ENCODE data around the gene GABRB3.

Gene GABRB3

GRCh38 chr15:26773067-26773877 is 406 bp upstream of the GABRB3 start:
- no peak for DNase-seq (ENCODE audit: low spot score)
- Histone ChIP-seq H3K4me3 (ENCODE audit: severe bottlenecking) (peak overlapping the region; percentile 28), H3K27ac (ENCODE audit: poor library complexity, severe bottlenecking) (no peak overlapping the region)

DNA sequence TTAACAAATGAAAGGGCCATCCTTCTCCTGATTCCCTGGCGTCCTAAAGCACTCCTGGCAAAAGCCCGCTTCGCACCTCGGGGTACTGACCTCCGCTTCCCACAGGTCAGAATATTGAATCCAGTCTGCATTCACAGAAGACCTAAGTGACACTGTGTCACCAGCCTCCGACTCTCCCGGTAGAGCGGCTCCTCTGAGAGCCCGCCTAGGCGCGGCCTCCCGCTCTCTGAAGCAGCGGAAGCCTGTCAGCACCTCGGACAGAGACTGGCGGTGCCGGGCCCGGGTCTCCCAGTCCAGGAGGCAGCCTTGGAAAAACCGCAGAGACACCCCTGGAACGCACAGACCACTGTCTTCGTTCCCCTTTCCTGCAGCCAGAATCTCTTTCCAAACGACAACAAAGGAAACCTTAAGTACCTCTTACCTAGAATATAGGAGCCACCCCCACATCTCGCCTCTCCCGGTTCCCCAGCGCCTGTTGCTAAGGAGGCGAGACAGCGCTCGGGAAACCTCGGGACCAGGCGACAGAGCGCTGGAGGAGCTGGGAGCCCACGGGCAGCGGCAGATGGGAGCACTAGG is 1.2 kb downstream of the GABRB3 start:
- DNase-seq (ENCODE audit: low spot score): no peak
- Histone ChIP-seq H3K9me3 (ENCODE audit: severe bottlenecking) (peaks cover 5% of the 10 kb centered on the region), H3K27me3 (ENCODE audit: insufficient read depth, poor library complexity, severe bottlenecking) (peaks cover 64% of the 10 kb centered on the region), H3K4me1 (ENCODE audit: insufficient read depth, poor library complexity, severe bottlenecking) (no peaks in the 10 kb centered on the region), H3K36me3 (ENCODE audit: low read depth) (no peaks in the 10 kb centered on the region), H3K27ac (ENCODE audit: poor library complexity, severe bottlenecking) (no peak overlapping the region), H3K4me3 (ENCODE audit: severe bottlenecking) (no peak overlapping the region)
- no peak for TF ChIP-seq CTCF (IDR thresholded peaks at IDR 0.05; ENCODE audit: poor library complexity, severe bottlenecking)
- peak; percentile 69 for ATAC-seq (ENCODE audit: low read depth)

More at GRCh38 chr15:26773067-26773877, 406 bp upstream of the GABRB3 start:
- H3K27me3 ChIP-seq (ENCODE audit: insufficient read depth, poor library complexity, severe bottlenecking): peaks cover 64% of the 10 kb centered on the region
- TF ChIP-seq CTCF (IDR thresholded peaks at IDR 0.05; ENCODE audit: poor library complexity, severe bottlenecking): no peak
- no peaks in the 10 kb centered on the region for H3K36me3 ChIP-seq (ENCODE audit: low read depth)
- H3K4me1 ChIP-seq (ENCODE audit: insufficient read depth, poor library complexity, severe bottlenecking): no peaks in the 10 kb centered on the region
- peaks cover 5% of the 10 kb centered on the region for H3K9me3 ChIP-seq (ENCODE audit: severe bottlenecking)
- peak; percentile 45 for ATAC-seq (ENCODE audit: low read depth)

DNA sequence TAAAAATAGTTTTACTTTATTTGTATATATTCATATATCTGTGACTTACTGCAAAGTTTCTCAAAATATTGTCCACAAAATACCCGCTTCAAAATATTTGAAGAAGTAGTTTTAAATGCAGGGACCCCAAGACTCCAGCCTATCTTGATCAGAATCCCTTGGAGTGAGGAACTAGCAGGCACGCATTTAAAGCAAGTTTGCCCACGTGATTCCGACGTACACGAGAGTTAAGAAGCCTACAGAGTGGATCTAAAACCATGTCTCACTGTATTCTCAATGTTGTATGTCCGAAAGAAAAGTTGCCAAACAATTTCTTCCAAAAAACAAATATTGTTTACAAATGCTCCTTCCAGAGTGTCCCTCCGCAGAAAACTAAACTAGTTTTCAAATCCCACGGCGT is 1.7 kb downstream of the GABRB3 start:
- ATAC-seq (ENCODE audit: low read depth): no peak
- Histone ChIP-seq H3K4me3 (ENCODE audit: severe bottlenecking) (no peak overlapping the region), H3K4me1 (ENCODE audit: insufficient read depth, poor library complexity, severe bottlenecking) (no peaks in the 10 kb centered on the region), H3K27ac (ENCODE audit: poor library complexity, severe bottlenecking) (no peak overlapping the region), H3K36me3 (ENCODE audit: low read depth) (no peaks in the 10 kb centered on the region), H3K27me3 (ENCODE audit: insufficient read depth, poor library complexity, severe bottlenecking) (peaks cover 64% of the 10 kb centered on the region), H3K9me3 (ENCODE audit: severe bottlenecking) (peaks cover 5% of the 10 kb centered on the region)
- no peak for DNase-seq (ENCODE audit: low spot score)
- no peak for TF ChIP-seq CTCF (IDR thresholded peaks at IDR 0.05; ENCODE audit: poor library complexity, severe bottlenecking)

DNA sequence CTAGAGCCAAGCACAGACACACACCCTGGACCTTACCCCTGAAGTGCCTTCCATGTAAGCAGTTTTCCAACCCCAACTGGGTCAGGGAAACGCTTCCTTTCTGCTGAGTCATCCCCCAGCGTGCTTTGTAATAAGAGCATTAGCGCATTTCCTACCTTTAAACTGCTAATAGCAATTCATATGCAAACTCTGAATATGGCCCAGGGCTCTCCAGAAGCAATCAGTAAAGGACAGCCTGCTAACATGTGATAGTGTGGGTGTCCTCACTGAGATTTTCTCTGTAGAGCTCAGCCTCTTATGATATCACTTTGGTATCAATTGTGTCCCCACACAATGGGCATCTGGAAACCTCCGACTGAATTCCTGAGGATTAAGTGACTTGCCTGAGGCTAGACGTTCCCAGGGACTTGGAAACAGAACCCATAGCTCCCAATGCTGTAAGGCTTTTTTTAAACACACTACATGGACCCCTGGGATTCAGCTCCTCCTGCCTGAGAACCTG is 5.6 kb downstream of the GABRB3 start:
- TF ChIP-seq CTCF (IDR thresholded peaks at IDR 0.05; ENCODE audit: poor library complexity, severe bottlenecking): no peak
- H3K9me3 ChIP-seq (ENCODE audit: severe bottlenecking): peaks cover 3% of the 10 kb centered on the region
- no peak overlapping the region for H3K27ac ChIP-seq (ENCODE audit: poor library complexity, severe bottlenecking)
- DNase-seq (ENCODE audit: low spot score) (no peak), ATAC-seq (ENCODE audit: low read depth) (no peak; the same call in 2 of the 3 replicates)
- H3K27me3 ChIP-seq (ENCODE audit: insufficient read depth, poor library complexity, severe bottlenecking): peaks cover 38% of the 10 kb centered on the region
- no peaks in the 10 kb centered on the region for H3K36me3 ChIP-seq (ENCODE audit: low read depth)
- no peaks in the 10 kb centered on the region for H3K4me1 ChIP-seq (ENCODE audit: insufficient read depth, poor library complexity, severe bottlenecking)
- no peak overlapping the region for H3K4me3 ChIP-seq (ENCODE audit: severe bottlenecking)

Measured in RWPE2 (cell line).